Neural cell (in vitro differentiated cells): ENCODE data around the gene SRSF8.

ENCODE experiments used
- EP300 ChIP-seq: fragments of 450-650 bp; conservative IDR thresholded peaks from 2 replicates; pipeline ENCODE4 v1.6.1; 2014; ENCODE audit warnings: antibody characterized with exemption, mild to moderate bottlenecking, moderate library complexity; ENCODE audit not compliant: poor library complexity, severe bottlenecking
- EZH2 ChIP-seq: fragments of 200-600, 300-800 bp; shearing (Covaris generic), sonication (generic); IDR thresholded peaks from 2 replicates; pipeline ENCODE4 v1.6.1; 2014; ENCODE audit warnings: antibody characterized with exemption, low read length, borderline replicate concordance, mild to moderate bottlenecking; ENCODE audit not compliant: insufficient read depth, poor library complexity, severe bottlenecking
- REST ChIP-seq: IDR thresholded peaks from 2 replicates; pipeline ENCODE4 v1.6.1; 2012; ENCODE audit warnings: borderline replicate concordance
- TAF1 ChIP-seq: IDR thresholded peaks from 2 replicates; pipeline ENCODE4 v1.6.1; 2012; ENCODE audit warnings: low read depth

GRCh38 chr11:95082576-95083001, 15.9 kb downstream of the SRSF8 start:
- TF ChIP-seq EP300 (no peak), TAF1 (no peak), EZH2 (no peak), REST (no peak)
